SK-N-SH (cell line): ENCODE results near the gene ARPC4. TPM values are rescaled to one million over a fixed set of nuclear protein-coding genes. Genes with fewer than 3 reads are reported as not detected.

Experiments used
- CTCF ChIA-PET: fragments of 300-600, 350-600 bp; formaldehyde crosslinking; extraction: SDS; loops from one replicate; lab custom pipeline; 2021; lab: Yijun Ruan, JAX
- POLR2A ChIA-PET: fragments of 350-600 bp; sonication (Branson Sonifier 250); formaldehyde crosslinking; extraction: SDS; loops from one replicate; lab custom pipeline; 2020; ENCODE audit warnings: antibody characterized with exemption, inconsistent platforms; lab: Yijun Ruan, JAX
- DNase-seq: peaks from one replicate; pipeline ENCODE4 v3.0.0; 2012
- H2AFZ ChIP-seq: fragments of 200-600 bp; sonication (generic); 2 replicates; pipeline ENCODE4 v1.8.1; 2016; ENCODE audit warnings: antibody characterized with exemption, mild to moderate bottlenecking, low read depth
- H3F3A ChIP-seq: fragments of 200-600 bp; sonication (generic); replicated peaks from 2 replicates; pipeline ENCODE3; 2016; ENCODE audit warnings: antibody characterized with exemption, mild to moderate bottlenecking; ENCODE audit not compliant: insufficient read depth
- H3K27ac ChIP-seq, 2 experiments: fragments of 200-500 bp in 1 of 2; fragments of 200-600 bp in 1 of 2; sonication (Bioruptor generic) in 1 of 2; sonication (generic), shearing (Covaris generic) in 1 of 2; 2 replicates each; pipeline versions ENCODE4 v1.5.1 to v1.6.1; 2014 to 2016; ENCODE audit warnings: low read depth in 2 of 2, inconsistent platforms in 1 of 2, low read length in 1 of 2, mild to moderate bottlenecking in 1 of 2, mixed read lengths in 1 of 2
- H3K27me3 ChIP-seq: fragments of 200-600 bp; sonication (generic), shearing (Covaris generic); 2 replicates; pipeline ENCODE4 v1.6.1; 2016; ENCODE audit warnings: mixed run types; ENCODE audit not compliant: insufficient read depth
- H3K36me3 ChIP-seq, 2 experiments: fragments of 200-500 bp in 1 of 2; fragments of 200-600 bp in 1 of 2; sonication (Bioruptor generic) in 1 of 2; sonication (generic) in 1 of 2; replicated peaks in 1 of 2; 2 replicates each; pipeline versions ENCODE3 to v1.5.1; 2014 to 2016; ENCODE audit warnings: low read length in 1 of 2, mild to moderate bottlenecking in 1 of 2; ENCODE audit not compliant: insufficient read depth in 2 of 2, control insufficient read depth in 1 of 2
- H3K4me1 ChIP-seq, 2 experiments: fragments of 200-500 bp in 1 of 2; fragments of 200-600 bp in 1 of 2; sonication (Bioruptor generic) in 1 of 2; sonication (generic), shearing (Covaris generic) in 1 of 2; 2 replicates each; pipeline versions ENCODE4 v1.5.1 to v1.6.1; 2014 to 2016; ENCODE audit warnings: low read depth in 1 of 2, low read length in 1 of 2, mixed run types in 1 of 2; ENCODE audit not compliant: insufficient read depth in 2 of 2, control insufficient read depth in 1 of 2
- H3K4me2 ChIP-seq: fragments of 200-600 bp; sonication (generic), shearing (Covaris generic); 2 replicates; pipeline ENCODE4 v1.6.1; 2017; ENCODE audit warnings: mixed run types
- H3K4me3 ChIP-seq, 2 experiments: fragments of 200-500 bp in 1 of 2; fragments of 200-600 bp in 1 of 2; sonication (Bioruptor generic) in 1 of 2; sonication (generic), shearing (Covaris generic) in 1 of 2; 2 replicates each; pipeline versions ENCODE4 v1.5.1 to v1.8.1; 2014 to 2016; ENCODE audit warnings: low read depth in 2 of 2, inconsistent platforms in 1 of 2, low read length in 1 of 2, mild to moderate bottlenecking in 1 of 2, mixed read lengths in 1 of 2, moderate library complexity in 1 of 2
- H3K79me2 ChIP-seq: fragments of 200-600 bp; sonication (generic); 2 replicates; pipeline ENCODE4 v1.8.1; 2017; ENCODE audit warnings: mild to moderate bottlenecking; ENCODE audit not compliant: insufficient read depth
- H3K9ac ChIP-seq: fragments of 200-600 bp; sonication (generic); 2 replicates; pipeline ENCODE4 v1.6.1; 2017; ENCODE audit warnings: mixed run types
- H3K9me2 ChIP-seq: fragments of 200-600 bp; sonication (generic); 2 replicates; pipeline ENCODE4 v1.6.1; 2017; ENCODE audit warnings: mixed run types
- H3K9me3 ChIP-seq: fragments of 200-600 bp; sonication (generic); 2 replicates; pipeline ENCODE4 v1.6.1; 2017; ENCODE audit warnings: mixed run types, mild to moderate bottlenecking, moderate library complexity
- H4K20me1 ChIP-seq: fragments of 200-600 bp; sonication (generic); 2 replicates; pipeline ENCODE4 v1.6.1; 2017; ENCODE audit warnings: mild to moderate bottlenecking, mixed run types; ENCODE audit not compliant: insufficient read depth
- CTCF ChIP-seq: fragments of 200-600 bp; sonication (generic); IDR thresholded peaks from 2 replicates; pipeline ENCODE4 v1.6.1; 2017; ENCODE audit warnings: antibody characterized with exemption, mild to moderate bottlenecking, moderate library complexity
- EZH2phosphoT487 ChIP-seq: fragments of 200-600 bp; sonication (generic); IDR thresholded peaks from 2 replicates; pipeline ENCODE4 v1.6.1; 2017; ENCODE audit warnings: low read depth, mixed run types, mild to moderate bottlenecking, antibody characterized with exemption, moderate library complexity, borderline replicate concordance
- FOSL2 ChIP-seq: IDR thresholded peaks from 2 replicates; pipeline ENCODE4 v1.4.0; 2012; ENCODE audit warnings: low read depth, mild to moderate bottlenecking, moderate library complexity, borderline replicate concordance
- FOXM1 ChIP-seq: IDR thresholded peaks from 2 replicates; pipeline ENCODE4 v1.4.0; 2012; ENCODE audit warnings: low read depth, mild to moderate bottlenecking
- GATA2 ChIP-seq: sonication (generic); formaldehyde crosslinking; IDR thresholded peaks from 2 replicates; pipeline ENCODE4 v1.5.0; 2020; ENCODE audit warnings: mild to moderate bottlenecking, missing genetic modification reagents
- JUND ChIP-seq: IDR thresholded peaks from 2 replicates; pipeline ENCODE4 v1.4.0; 2012
- MEF2A ChIP-seq: IDR thresholded peaks from 2 replicates; pipeline ENCODE4 v1.4.0; 2012; ENCODE audit warnings: low read depth, borderline replicate concordance
- NFIC ChIP-seq: IDR thresholded peaks from 2 replicates; pipeline ENCODE4 v1.4.0; 2012; ENCODE audit warnings: borderline replicate concordance
- POLR2AphosphoS5 ChIP-seq: IDR thresholded peaks from 2 replicates; pipeline ENCODE4 v1.6.1; 2012; ENCODE audit warnings: low read depth, low read length
- RAD21 ChIP-seq: IDR thresholded peaks from 2 replicates; pipeline ENCODE4 v1.6.1; 2012; ENCODE audit warnings: mild to moderate bottlenecking, low read length
- SIN3A ChIP-seq: IDR thresholded peaks from 2 replicates; pipeline ENCODE4 v1.6.1; 2012; ENCODE audit warnings: low read depth, mild to moderate bottlenecking, low read length, moderate library complexity, borderline replicate concordance
- TAF1 ChIP-seq: IDR thresholded peaks from 2 replicates; pipeline ENCODE4 v1.6.1; 2012; ENCODE audit warnings: low read depth, mild to moderate bottlenecking, low read length, moderate library complexity, borderline replicate concordance
- USF1 ChIP-seq: IDR thresholded peaks from 2 replicates; pipeline ENCODE4 v1.4.0; 2012; ENCODE audit warnings: low read depth, borderline replicate concordance
- ZBTB33 ChIP-seq: IDR thresholded peaks from 2 replicates; pipeline ENCODE4 v1.4.0; 2012; ENCODE audit warnings: low read depth, borderline replicate concordance
- WGBS: methylation state at CpG from one replicate; pipeline ENCODE4 v1.1.6; 2017; ENCODE audit warnings: low lambda C conversion rate; 5-methylcytosine and 5-hydroxymethylcytosine counted together
- polyA plus RNA-seq, 3 experiments: library from polyadenylated mRNA; depleted of rRNA; stranded (reverse); fragments of >200 nt; gene quantifications; 2 replicates each; pipeline ENCODE4 v1.2.3, GENCODE V29; 2012

Gene ARPC4
- polyA plus RNA-seq, 1 of the 3 experiments (the other 2 are of a cell fraction): 233 TPM

GRCh38 chr3:9781551-9781950 is 11.3 kb upstream of the ARPC4 start:
- Histone ChIP-seq H3K9me2 (no peaks in the 10 kb centered on the region), H3K4me2 (no peak overlapping the region), H3K36me3 (peaks cover 26 to 42% of the 10 kb centered on the region in 2 experiments), H3K27me3 (no peaks in the 10 kb centered on the region), H3K9ac (no peak overlapping the region), H3K79me2 (no peaks in the 10 kb centered on the region), H2AFZ (no peak overlapping the region), H3K27ac (no peak overlapping the region), H3K4me1 (no peaks in the 10 kb centered on the region; a peak in 1 of 4 replicates), H4K20me1 (no peaks in the 10 kb centered on the region), H3K4me3 (no peak overlapping the region), H3K9me3 (no peaks in the 10 kb centered on the region), H3F3A (peaks cover 13% of the 10 kb centered on the region)
- DNase-seq: no peak
- ChIA-PET CTCF (no interaction called here), POLR2A (interaction anchor here (0.6 to 1.1 kb wide), 3 partner anchors 11 to 13 kb away, joined by 3 to 4 read pairs (median 4); partner anchors contain the start of genes ARPC4, CAMK1 and TADA3)
- TF ChIP-seq SIN3A: no peak
- TF ChIP-seq USF1: no peak
- TF ChIP-seq MEF2A: no peak
- no peak for TF ChIP-seq RAD21
- TF ChIP-seq ZBTB33: no peak
- no peak for TF ChIP-seq NFIC
- TF ChIP-seq GATA2 (CRISPR knock-in tag): no peak
- TF ChIP-seq EZH2phosphoT487: no peak
- TF ChIP-seq FOSL2: no peak
- no peak for TF ChIP-seq FOXM1
- WGBS: 38% methylated on average over 1 of the region's 1 CpG

GRCh38 chr3:9781978-9782603 is 10.8 kb upstream of the ARPC4 start:
- no peaks in the 10 kb centered on the region; a peak in 1 of 4 replicates for H3K4me1 ChIP-seq
- no peaks in the 10 kb centered on the region for H3K79me2 ChIP-seq
- WGBS: 81% methylated on average over 3 of the region's 3 CpGs
- peaks cover 30 to 48% of the 10 kb centered on the region in 2 experiments for H3K36me3 ChIP-seq
- H3K27me3 ChIP-seq: no peaks in the 10 kb centered on the region
- no peak overlapping the region for H3K27ac ChIP-seq
- no peak overlapping the region for H3K4me2 ChIP-seq
- H3K9me2 ChIP-seq: no peaks in the 10 kb centered on the region
- no peak overlapping the region for H2AFZ ChIP-seq
- DNase-seq: no peak
- TF ChIP-seq FOSL2 (no peak), GATA2 (CRISPR knock-in tag) (no peak), JUND (no peak), POLR2AphosphoS5 (no peak), CTCF (no peak), TAF1 (no peak)
- CTCF ChIA-PET: no interaction called here
- no peaks in the 10 kb centered on the region for H3K9me3 ChIP-seq
- POLR2A ChIA-PET: interaction anchor here (1.0 to 1.1 kb wide), 2 partner anchors 10 to 12 kb away, joined by 3 to 4 read pairs; partner anchors contain the start of genes ARPC4, CAMK1 and TADA3
- no peak overlapping the region for H3K4me3 ChIP-seq
- H3K9ac ChIP-seq: no peak overlapping the region
- H3F3A ChIP-seq: peaks cover 13% of the 10 kb centered on the region
- H4K20me1 ChIP-seq: no peaks in the 10 kb centered on the region
